AG09319 (cell line): ENCODE data around the gene DMRTA1.
"Not testable (repeated sequence)": the region's sequence is repeated elsewhere in the genome, so short reads cannot be mapped to it uniquely, and the experiment has no call there.

ENCODE experiments used
- DNase-seq: peaks from one replicate; pipeline ENCODE4 v3.0.0-alpha.2; 2010; ENCODE audit warnings: low read depth; ENCODE audit errors: extremely low read depth
- TF ChIP-seq, protein P1 (sequence below): IDR thresholded peaks from 2 replicates; pipeline ENCODE4 v1.5.1; 2011; ENCODE audit warnings: low read depth, mild to moderate bottlenecking, inconsistent platforms, low read length, moderate library complexity

Gene DMRTA1

DNA sequence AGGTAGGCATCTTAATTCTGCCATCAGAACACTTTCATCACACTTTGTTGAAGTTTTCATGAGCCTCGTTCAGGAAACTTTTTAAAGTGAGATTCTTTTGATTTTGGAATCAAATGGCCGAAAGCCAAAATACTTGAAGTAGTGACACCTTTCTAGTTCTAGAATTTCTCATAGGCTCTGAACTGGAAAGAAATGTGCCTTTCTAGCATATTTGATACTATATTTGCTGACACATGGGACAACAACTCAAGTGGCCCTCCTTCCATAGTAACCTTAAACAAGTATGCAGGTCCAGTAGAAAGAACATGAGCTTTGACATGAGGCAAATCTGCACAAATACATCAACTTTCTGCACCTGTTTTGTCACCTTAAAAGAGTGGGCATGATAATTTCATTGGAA lies 22.0 kb upstream of the DMRTA1 start:
- TF ChIP-seq, protein P1, sequence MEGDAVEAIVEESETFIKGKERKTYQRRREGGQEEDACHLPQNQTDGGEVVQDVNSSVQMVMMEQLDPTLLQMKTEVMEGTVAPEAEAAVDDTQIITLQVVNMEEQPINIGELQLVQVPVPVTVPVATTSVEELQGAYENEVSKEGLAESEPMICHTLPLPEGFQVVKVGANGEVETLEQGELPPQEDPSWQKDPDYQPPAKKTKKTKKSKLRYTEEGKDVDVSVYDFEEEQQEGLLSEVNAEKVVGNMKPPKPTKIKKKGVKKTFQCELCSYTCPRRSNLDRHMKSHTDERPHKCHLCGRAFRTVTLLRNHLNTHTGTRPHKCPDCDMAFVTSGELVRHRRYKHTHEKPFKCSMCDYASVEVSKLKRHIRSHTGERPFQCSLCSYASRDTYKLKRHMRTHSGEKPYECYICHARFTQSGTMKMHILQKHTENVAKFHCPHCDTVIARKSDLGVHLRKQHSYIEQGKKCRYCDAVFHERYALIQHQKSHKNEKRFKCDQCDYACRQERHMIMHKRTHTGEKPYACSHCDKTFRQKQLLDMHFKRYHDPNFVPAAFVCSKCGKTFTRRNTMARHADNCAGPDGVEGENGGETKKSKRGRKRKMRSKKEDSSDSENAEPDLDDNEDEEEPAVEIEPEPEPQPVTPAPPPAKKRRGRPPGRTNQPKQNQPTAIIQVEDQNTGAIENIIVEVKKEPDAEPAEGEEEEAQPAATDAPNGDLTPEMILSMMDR, result no peak
- no peak for DNase-seq

DNA sequence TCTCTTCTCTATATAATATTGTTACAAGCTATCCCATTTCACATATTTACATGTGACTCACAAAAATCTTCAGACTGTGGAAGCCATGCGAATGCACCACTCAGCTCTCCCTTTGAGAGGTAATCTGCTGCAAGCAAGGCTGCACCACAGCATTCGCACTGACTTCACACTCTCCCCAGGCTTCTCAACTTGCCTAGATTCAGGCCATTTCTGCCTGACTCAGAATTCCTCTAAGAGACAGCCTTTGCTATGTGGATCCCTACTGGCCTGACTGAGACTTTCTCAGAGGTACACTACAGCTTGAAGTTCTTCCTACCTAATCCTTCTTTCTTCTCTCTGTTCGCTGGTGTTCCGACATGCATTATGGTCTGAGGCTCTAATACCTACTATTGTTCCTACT lies 21.1 kb upstream of the DMRTA1 start:
- TF ChIP-seq, protein P1, result no peak
- DNase-seq, result no peak

DNA sequence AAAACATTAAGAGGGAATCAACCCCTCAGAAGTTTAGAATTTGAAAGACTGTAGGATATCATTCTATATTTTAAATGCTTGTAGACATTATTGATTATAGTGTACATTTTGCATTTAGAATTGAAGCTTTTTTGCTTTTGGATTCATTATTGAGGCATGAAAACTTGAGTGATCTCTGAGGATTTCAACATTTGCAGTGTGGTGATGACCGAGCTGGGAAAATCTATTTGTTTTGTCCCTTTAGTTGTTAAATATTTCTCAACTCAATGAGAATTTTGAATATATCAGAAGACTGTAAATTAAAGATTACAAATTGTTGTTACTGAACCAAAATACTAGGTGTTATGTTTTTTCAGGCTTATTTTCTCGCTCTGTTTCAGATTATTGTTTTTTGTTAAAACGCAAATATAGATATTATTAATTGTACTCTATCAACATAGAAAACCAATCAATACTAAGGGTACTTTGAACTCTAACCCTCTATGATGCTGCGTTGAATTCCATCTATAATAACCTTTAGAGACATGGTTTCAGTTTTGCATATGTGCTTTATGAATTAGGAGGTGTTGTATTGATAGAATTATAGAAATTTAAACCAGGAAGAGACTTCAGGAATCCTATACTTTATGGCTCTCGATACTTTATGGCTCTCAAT lies 19.3 kb upstream of the DMRTA1 start:
- TF ChIP-seq, protein P1, result no peak
- DNase-seq, result no peak

DNA sequence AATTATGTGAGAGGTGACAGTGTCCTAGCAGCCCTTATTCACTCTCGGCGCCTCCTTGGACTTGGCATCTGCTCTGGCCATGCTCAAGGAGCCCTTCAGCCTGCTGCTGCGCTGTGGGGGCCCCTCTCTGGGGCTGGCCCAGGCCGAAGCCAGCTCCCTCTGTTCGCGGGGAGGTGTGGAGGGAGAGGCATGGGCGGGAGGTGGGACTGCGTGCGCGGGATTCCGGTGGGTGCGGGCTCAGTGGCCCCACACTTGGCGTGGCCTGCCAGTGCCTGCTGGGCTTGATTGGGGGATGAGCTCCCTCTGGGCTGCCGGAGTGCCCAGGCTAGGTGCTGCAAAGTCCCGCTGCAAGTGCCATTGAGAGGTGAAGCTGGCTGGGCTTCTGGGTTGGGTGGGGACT lies 12.9 kb upstream of the DMRTA1 start:
- TF ChIP-seq, protein P1, result no peak
- DNase-seq, result no peak

DNA sequence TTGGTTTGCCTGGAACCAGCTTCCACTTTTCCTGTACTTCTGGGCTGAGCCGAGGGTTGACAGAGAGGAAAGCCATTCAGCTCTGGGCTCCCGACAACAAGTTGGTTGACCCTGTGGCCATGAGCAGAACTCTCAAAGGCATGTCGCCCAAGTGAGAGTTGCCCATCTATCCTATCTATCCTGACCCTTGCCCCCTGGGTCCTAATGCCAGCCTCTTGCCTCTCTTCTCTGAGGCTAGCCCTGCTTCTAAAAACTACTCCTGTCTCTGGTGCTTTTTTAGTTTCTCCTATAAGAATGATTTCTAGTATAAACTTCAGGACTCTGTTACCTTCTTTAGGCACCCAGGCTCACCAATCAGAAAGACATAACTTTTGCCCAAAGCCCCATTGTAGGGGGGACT lies 11.4 kb upstream of the DMRTA1 start:
- not testable (repeated sequence) for DNase-seq

DNA sequence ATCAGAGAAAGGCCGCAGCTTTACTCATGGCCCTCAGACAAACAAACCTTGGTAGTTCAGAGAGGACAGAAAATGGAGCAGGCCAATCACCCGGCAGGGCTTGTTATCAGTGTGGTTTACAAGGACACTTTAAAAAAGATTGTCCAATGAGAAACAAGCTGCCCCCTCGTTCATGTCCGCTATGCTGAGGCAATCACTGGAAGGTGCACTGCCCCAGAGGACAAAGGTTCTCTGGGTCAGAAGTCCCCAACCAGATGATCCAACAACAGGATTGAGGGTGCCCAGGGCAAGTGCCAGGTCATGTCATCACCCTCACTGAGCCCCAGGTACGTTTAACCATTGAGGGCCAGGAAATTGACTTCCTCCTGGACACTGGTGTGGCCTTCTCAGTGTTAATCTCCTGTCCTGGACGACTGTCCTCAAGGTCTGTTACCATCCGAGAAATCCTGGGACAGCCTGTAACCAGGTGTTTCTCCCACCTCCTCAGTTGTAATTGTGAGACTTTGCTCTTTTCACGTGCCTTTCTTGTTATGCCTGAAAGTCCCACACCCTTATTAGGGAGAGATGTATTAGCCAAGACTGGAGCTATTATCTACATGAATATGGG lies 9.1 kb upstream of the DMRTA1 start:
- not testable (repeated sequence) for DNase-seq

DNA sequence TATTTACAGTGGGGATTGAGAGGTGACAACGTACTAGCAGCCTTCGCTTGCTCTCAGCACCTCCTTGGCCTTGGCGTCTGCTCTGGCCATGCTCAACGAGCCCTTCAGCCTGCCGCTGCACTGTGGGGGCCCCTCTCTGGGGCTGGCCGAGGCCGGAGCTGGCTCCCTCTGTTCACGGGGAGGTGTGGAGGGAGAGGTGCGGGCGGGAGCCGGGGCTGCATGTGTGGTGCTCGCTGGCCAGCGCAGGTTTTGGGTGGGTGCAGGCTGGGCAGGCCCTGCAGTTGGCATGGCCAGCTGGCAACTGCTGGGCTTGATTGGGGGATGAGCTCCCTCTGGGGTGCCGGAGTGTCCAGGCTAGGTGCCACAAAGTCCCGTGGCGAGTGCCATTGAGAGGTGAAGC lies 5.8 kb upstream of the DMRTA1 start:
- TF ChIP-seq, protein P1, result no peak

DNA sequence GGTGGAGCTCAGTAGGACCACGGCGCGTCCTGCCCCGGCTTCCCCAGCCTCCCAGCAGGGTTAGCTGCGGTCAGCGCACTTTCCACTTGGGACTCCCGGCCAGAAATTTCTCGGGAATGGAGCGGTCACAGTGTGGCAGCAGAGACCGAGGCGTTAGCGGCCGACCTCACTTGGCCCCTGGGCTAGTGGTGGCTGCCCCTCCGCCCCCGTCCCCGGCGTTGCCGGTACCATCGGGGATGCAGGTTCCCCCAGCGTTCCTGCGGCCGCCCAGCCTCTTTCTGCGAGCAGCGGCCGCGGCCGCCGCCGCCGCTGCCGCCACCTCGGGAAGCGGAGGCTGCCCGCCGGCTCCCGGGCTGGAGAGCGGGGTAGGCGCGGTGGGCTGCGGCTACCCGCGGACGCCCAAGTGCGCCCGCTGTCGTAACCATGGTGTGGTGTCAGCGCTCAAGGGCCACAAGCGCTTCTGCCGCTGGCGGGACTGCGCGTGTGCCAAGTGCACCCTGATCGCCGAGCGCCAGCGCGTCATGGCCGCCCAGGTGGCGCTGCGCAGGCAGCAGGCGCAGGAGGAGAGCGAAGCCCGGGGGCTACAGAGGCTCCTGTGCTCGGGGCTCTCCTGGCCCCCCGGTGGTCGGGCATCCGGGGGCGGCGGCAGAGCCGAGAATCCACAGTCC lies 460 bp downstream of the DMRTA1 start:
- DNase-seq, result no peak

More for the DNA sequence above, 5.8 kb upstream of the DMRTA1 start:
- no peak for DNase-seq

More for the DNA sequence above, 460 bp downstream of the DMRTA1 start:
- TF ChIP-seq, protein P1, result peak; percentile 8
